Prostate gland (tissue), 2 donors: ENCODE results near the gene TBX21.

Experiments
- CTCF ChIP-seq, 4 experiments: fragments of 200-600 bp in 2 of 4; fragments of 450-650 bp in 2 of 4; sonication (generic) in 2 of 4; IDR thresholded peaks; 1 replicate in 3 of 4; 2 replicates in 1 of 4; pipeline ENCODE4 v1.5.1; 2016 to 2019; ENCODE audit warnings: antibody characterized with exemption in 4 of 4, mild to moderate bottlenecking in 2 of 4, moderate library complexity in 2 of 4
- POLR2A ChIP-seq: fragments of 450-650 bp; IDR thresholded peaks from one replicate; pipeline ENCODE4 v1.6.1; 2016; ENCODE audit warnings: antibody characterized with exemption, mild to moderate bottlenecking

GRCh38 chr17:47725446-47726111, 7.5 kb upstream of the TBX21 start:
- TF ChIP-seq CTCF (IDR thresholded peaks at IDR 0.05): no peak
- TF ChIP-seq POLR2A: no peak
